ENCODE results near the gene EFHC1. TPM values are rescaled to one million over a fixed set of nuclear protein-coding genes. Genes with fewer than 3 reads are reported as not detected.
A peak's percentile ranks its signal among the peaks of the same experiment; 100 is the strongest.

EFHC1 gene
- total RNA-seq, 1 donor from 2014 or later = 25.6 TPM

DNA sequence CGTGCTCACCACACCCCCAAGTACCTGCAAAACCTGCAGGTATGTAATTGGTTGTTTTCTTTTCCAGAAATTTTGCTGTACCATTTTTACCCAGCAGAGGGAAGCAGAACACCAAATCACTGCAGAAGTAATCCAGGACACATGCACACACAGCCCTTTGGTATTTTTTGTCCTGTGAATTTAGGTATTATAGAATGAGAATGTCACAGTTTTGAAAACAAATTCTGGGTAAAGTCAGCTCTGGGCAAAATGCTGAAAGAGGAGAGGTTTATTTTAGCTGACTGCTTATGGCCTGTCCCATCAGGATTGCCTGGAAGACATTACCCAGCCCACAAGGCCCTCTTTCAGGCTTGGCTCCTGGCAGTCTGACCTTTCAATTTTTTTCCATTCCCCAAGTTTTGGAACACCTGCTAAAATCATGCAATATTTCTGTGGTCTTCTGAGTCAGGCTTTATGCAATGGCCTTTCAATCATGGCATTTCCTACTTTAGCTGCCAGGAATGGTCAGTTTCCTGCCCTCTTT lies 3.5 kb upstream of the EFHC1 start:
- no peak overlapping the region for H3K4me3 ChIP-seq (ENCODE audit: insufficient read depth, low read depth, low read length)
- peak overlapping the region; percentile 69 for H3K4me2 ChIP-seq (ENCODE audit: low read length)
- Mint-ChIP-seq H3K36me3 (ENCODE audit: low read depth, unreplicated experiment) (no peaks in the 10 kb centered on the region), H3K4me3 (ENCODE audit: unreplicated experiment) (no peak overlapping the region), H3K4me1 (ENCODE audit: low read depth, unreplicated experiment) (peaks cover 33% of the 10 kb centered on the region), H3K27me3 (ENCODE audit: low read depth, unreplicated experiment) (no peaks in the 10 kb centered on the region), H3K27ac (ENCODE audit: unreplicated experiment) (peak overlapping the region; percentile 38), H3K9me3 (ENCODE audit: unreplicated experiment) (no peaks in the 10 kb centered on the region)
- H3K36me3 ChIP-seq (ENCODE audit: insufficient read depth, low read length) = no peaks in the 10 kb centered on the region
- peak overlapping the region; percentile 82 for H3K27ac ChIP-seq (ENCODE audit: low read depth, low read length)
- H4K20me1 ChIP-seq (ENCODE audit: insufficient read depth, low read length) = no peaks in the 10 kb centered on the region
- H3K79me2 ChIP-seq (ENCODE audit: insufficient read depth, low read length) = peaks cover 17% of the 10 kb centered on the region
- DNase-seq (ENCODE audit: low read depth) = peak; percentile 61
- H2AFZ ChIP-seq (ENCODE audit: low read depth, low read length) = no peak overlapping the region
- H3K9me3 ChIP-seq (ENCODE audit: insufficient read depth, low read depth, low read length) = no peaks in the 10 kb centered on the region
- no peak for TF ChIP-seq EZH2 (IDR thresholded peaks at IDR 0.05; ENCODE audit: insufficient read depth, low read length)
- TF ChIP-seq, protein P1, sequence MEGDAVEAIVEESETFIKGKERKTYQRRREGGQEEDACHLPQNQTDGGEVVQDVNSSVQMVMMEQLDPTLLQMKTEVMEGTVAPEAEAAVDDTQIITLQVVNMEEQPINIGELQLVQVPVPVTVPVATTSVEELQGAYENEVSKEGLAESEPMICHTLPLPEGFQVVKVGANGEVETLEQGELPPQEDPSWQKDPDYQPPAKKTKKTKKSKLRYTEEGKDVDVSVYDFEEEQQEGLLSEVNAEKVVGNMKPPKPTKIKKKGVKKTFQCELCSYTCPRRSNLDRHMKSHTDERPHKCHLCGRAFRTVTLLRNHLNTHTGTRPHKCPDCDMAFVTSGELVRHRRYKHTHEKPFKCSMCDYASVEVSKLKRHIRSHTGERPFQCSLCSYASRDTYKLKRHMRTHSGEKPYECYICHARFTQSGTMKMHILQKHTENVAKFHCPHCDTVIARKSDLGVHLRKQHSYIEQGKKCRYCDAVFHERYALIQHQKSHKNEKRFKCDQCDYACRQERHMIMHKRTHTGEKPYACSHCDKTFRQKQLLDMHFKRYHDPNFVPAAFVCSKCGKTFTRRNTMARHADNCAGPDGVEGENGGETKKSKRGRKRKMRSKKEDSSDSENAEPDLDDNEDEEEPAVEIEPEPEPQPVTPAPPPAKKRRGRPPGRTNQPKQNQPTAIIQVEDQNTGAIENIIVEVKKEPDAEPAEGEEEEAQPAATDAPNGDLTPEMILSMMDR (IDR thresholded peaks at IDR 0.05; ENCODE audit: insufficient read depth, low read depth, low read length) = peak; percentile 86
- peaks cover 27% of the 10 kb centered on the region for H3K4me1 ChIP-seq (ENCODE audit: insufficient read depth, low read length)
- no peaks in the 10 kb centered on the region for H3K27me3 ChIP-seq (ENCODE audit: insufficient read depth, low read length)
- H3K9ac ChIP-seq (ENCODE audit: low read length) = peak overlapping the region; percentile 52
- no peak for FAIRE-seq

GRCh38 chr6:52417675-52418111 lies 2.4 kb upstream of the EFHC1 start:
- no peaks in the 10 kb centered on the region for H3K36me3 Mint-ChIP-seq (ENCODE audit: low read depth, unreplicated experiment)
- no peaks in the 10 kb centered on the region for H3K36me3 ChIP-seq (ENCODE audit: insufficient read depth, low read length)
- H3K9me3 Mint-ChIP-seq (ENCODE audit: unreplicated experiment) = no peaks in the 10 kb centered on the region
- H3K27ac ChIP-seq (ENCODE audit: low read depth, low read length) = peak overlapping the region; percentile 82
- H3K27ac Mint-ChIP-seq (ENCODE audit: unreplicated experiment) = peak overlapping the region; percentile 82
- peak; percentile 84 for DNase-seq (ENCODE audit: low read depth)
- peak overlapping the region; percentile 32 for H2AFZ ChIP-seq (ENCODE audit: low read depth, low read length)
- no peak overlapping the region for H3K4me3 ChIP-seq (ENCODE audit: insufficient read depth, low read depth, low read length)
- H3K4me3 Mint-ChIP-seq (ENCODE audit: unreplicated experiment) = no peak overlapping the region
- peaks cover 28% of the 10 kb centered on the region for H3K4me1 Mint-ChIP-seq (ENCODE audit: low read depth, unreplicated experiment)
- TF ChIP-seq, protein P1 (IDR thresholded peaks at IDR 0.05; ENCODE audit: insufficient read depth, low read depth, low read length) = no peak
- TF ChIP-seq EZH2 (IDR thresholded peaks at IDR 0.05; ENCODE audit: insufficient read depth, low read length) = no peak
- no peaks in the 10 kb centered on the region for H3K9me3 ChIP-seq (ENCODE audit: insufficient read depth, low read depth, low read length)
- peak overlapping the region; percentile 52 for H3K9ac ChIP-seq (ENCODE audit: low read length)
- no peak for FAIRE-seq
- no peaks in the 10 kb centered on the region for H3K27me3 ChIP-seq (ENCODE audit: insufficient read depth, low read length)
- H3K27me3 Mint-ChIP-seq (ENCODE audit: low read depth, unreplicated experiment) = no peaks in the 10 kb centered on the region
- peaks cover 27% of the 10 kb centered on the region for H3K4me1 ChIP-seq (ENCODE audit: insufficient read depth, low read length)
- H3K4me2 ChIP-seq (ENCODE audit: low read length) = peak overlapping the region; percentile 69
- peaks cover 22% of the 10 kb centered on the region for H3K79me2 ChIP-seq (ENCODE audit: insufficient read depth, low read length)
- no peaks in the 10 kb centered on the region for H4K20me1 ChIP-seq (ENCODE audit: insufficient read depth, low read length)

DNA sequence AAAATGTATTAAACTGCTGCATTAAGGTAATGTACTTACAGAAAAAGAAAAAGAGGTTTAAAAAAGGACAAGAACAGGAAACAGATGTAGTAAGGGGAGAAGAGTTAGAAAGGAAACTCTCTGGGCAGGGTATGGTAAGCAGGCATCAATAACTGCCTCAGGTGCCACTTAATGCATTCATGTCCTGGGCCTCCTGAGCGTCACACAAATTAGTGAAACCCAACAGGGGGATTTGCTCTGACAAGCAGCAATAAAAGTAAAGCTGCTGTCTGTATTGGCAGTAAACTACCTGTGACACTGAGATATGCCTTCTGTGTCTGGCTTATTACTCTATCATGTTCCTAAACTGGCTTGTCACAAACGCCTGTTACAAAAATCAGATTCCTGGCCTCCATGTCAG lies 1.5 kb upstream of the EFHC1 start:
- peak overlapping the region; percentile 100 for H3K4me2 ChIP-seq (ENCODE audit: low read length)
- FAIRE-seq = no peak
- Mint-ChIP-seq H3K27me3 (ENCODE audit: low read depth, unreplicated experiment) (no peaks in the 10 kb centered on the region), H3K36me3 (ENCODE audit: low read depth, unreplicated experiment) (no peaks in the 10 kb centered on the region), H3K27ac (ENCODE audit: unreplicated experiment) (peak overlapping the region; percentile 45), H3K9me3 (ENCODE audit: unreplicated experiment) (no peaks in the 10 kb centered on the region), H3K4me1 (ENCODE audit: low read depth, unreplicated experiment) (peaks cover 33% of the 10 kb centered on the region), H3K4me3 (ENCODE audit: unreplicated experiment) (no peak overlapping the region)
- H4K20me1 ChIP-seq (ENCODE audit: insufficient read depth, low read length) = no peaks in the 10 kb centered on the region
- no peak overlapping the region for H3K27ac ChIP-seq (ENCODE audit: low read depth, low read length)
- H3K9me3 ChIP-seq (ENCODE audit: insufficient read depth, low read depth, low read length) = no peaks in the 10 kb centered on the region
- DNase-seq (ENCODE audit: low read depth) = no peak
- H3K4me1 ChIP-seq (ENCODE audit: insufficient read depth, low read length) = peaks cover 32% of the 10 kb centered on the region
- no peak overlapping the region for H3K4me3 ChIP-seq (ENCODE audit: insufficient read depth, low read depth, low read length)
- no peak overlapping the region for H3K9ac ChIP-seq (ENCODE audit: low read length)
- no peaks in the 10 kb centered on the region for H3K36me3 ChIP-seq (ENCODE audit: insufficient read depth, low read length)
- H3K79me2 ChIP-seq (ENCODE audit: insufficient read depth, low read length) = peaks cover 22% of the 10 kb centered on the region
- no peak overlapping the region for H2AFZ ChIP-seq (ENCODE audit: low read depth, low read length)
- no peak for TF ChIP-seq EZH2 (IDR thresholded peaks at IDR 0.05; ENCODE audit: insufficient read depth, low read length)
- TF ChIP-seq, protein P1 (IDR thresholded peaks at IDR 0.05; ENCODE audit: insufficient read depth, low read depth, low read length) = no peak
- H3K27me3 ChIP-seq (ENCODE audit: insufficient read depth, low read length) = no peaks in the 10 kb centered on the region

Data from astrocyte (in vitro differentiated cells and primary cell).